Mesothelial cell of epicardium (in vitro differentiated cells): ENCODE measurements around the gene FOXD4L1. TPM values are rescaled to one million over a fixed set of nuclear protein-coding genes. Genes with fewer than 3 reads are reported as not detected.
"Not testable (repeated sequence)": the region's sequence is repeated elsewhere in the genome, so short reads cannot be mapped to it uniquely, and the experiment has no call there.

Experiments
- DNase-seq, 2 experiments: peaks; one replicate each; pipeline ENCODE4 v3.0.0; 2021; ENCODE audit warnings: low spot score in 2 of 2; ENCODE audit not compliant: unreplicated experiment in 2 of 2
- H3K27ac Mint-ChIP-seq: 2 replicates; pipeline ENCODE4 v1.8.0; 2021; ENCODE audit warnings: mixed read lengths
- H3K27me3 Mint-ChIP-seq: 2 replicates; pipeline ENCODE4 v1.8.0; 2021; ENCODE audit warnings: low read depth, mixed read lengths
- H3K36me3 Mint-ChIP-seq: 2 replicates; pipeline ENCODE4 v1.8.0; 2021; ENCODE audit warnings: mixed read lengths
- H3K4me1 Mint-ChIP-seq: 2 replicates; pipeline ENCODE4 v1.8.0; 2021; ENCODE audit warnings: mixed read lengths
- H3K4me3 Mint-ChIP-seq: 2 replicates; pipeline ENCODE4 v1.8.0; 2021; ENCODE audit warnings: mild to moderate bottlenecking, moderate library complexity, mixed read lengths
- H3K9me3 Mint-ChIP-seq: 2 replicates; pipeline ENCODE4 v1.8.0; 2021; ENCODE audit warnings: mixed read lengths
- total RNA-seq: library from RNA; stranded (reverse); gene quantifications from 3 replicates; pipeline ENCODE4 v1.2.1, GENCODE V29; 2021

The FOXD4L1 gene
- total RNA-seq, 1 donor from 2014 or later: 0.16 TPM

DNA sequence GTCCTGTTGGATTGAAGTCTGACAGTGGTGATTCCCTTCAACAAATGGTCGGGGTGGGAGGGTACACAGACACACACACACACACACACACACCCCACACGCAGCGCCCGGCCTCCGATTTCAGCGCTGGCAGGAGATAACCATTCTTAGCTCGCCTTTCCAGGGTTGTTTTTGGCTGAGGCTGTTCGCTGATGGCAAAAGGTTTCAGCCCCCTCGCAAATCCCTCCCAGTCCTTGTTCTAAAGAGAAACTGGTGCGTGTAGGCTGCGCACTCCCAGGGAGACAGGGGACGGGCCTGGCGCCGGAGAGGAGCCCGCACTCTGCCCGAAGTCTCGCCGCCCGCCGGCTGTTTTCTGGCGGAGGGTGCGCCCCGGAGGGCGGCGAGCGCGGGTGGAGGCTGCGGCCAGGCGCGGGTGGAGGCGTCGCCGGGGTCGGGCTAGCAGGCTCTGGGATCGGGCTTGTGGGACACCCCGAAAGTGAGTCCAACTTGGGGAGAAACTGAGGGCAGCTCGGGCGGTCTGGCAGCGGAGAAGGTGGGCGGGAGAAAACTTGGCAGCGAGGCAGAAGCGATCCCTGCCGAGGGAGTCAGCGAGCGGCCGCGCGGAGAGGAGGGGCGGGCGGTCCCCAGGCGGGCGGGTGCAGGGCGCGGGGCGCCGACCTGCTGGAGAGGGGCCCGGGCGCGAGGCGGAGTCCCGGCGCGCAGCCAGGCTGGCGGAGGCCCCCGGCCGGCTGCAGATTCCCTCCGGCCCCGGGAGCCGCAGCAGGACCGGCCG, 42.9 kb downstream of the FOXD4L1 start:
- not testable (repeated sequence) for H3K27ac Mint-ChIP-seq, H3K9me3 Mint-ChIP-seq, H3K36me3 Mint-ChIP-seq, H3K4me1 Mint-ChIP-seq
- Mint-ChIP-seq H3K27me3 (peaks cover 37% of the 10 kb centered on the region), H3K4me3 (peak overlapping the region; percentile 66)
- DNase-seq: peak in 1 of 2 experiments; percentile 63

GRCh38 chr2:113541976-113542485, 43.6 kb downstream of the FOXD4L1 start:
- peak overlapping the region; percentile 62 for H3K4me3 Mint-ChIP-seq
- not testable (repeated sequence) for DNase-seq

GRCh38 chr2:113542529-113542928, 44.1 kb downstream of the FOXD4L1 start:
- H3K27me3 Mint-ChIP-seq: peaks cover 40% of the 10 kb centered on the region
- not testable (repeated sequence) for H3K36me3 Mint-ChIP-seq, H3K9me3 Mint-ChIP-seq

More at GRCh38 chr2:113541976-113542485, 43.6 kb downstream of the FOXD4L1 start:
- H3K36me3 Mint-ChIP-seq, H3K9me3 Mint-ChIP-seq, H3K27ac Mint-ChIP-seq, H3K4me1 Mint-ChIP-seq: not testable (repeated sequence)
- peaks cover 39% of the 10 kb centered on the region for H3K27me3 Mint-ChIP-seq

More at GRCh38 chr2:113542529-113542928, 44.1 kb downstream of the FOXD4L1 start:
- H3K27ac Mint-ChIP-seq, H3K4me1 Mint-ChIP-seq, DNase-seq: not testable (repeated sequence)
- peak overlapping the region; percentile 62 for H3K4me3 Mint-ChIP-seq

Other genes with a start within 250 kb of the FOXD4L1 start
- 0.13 to 0.31 TPM in 2 of 3 replicates, not detected in the other for gene PAX8, start 219.7 kb upstream of the FOXD4L1 start, total RNA-seq
- 44.7 to 46.9 TPM (median 45.7 TPM) in 3 replicates for gene ZNG1B, start 61.0 kb upstream of the FOXD4L1 start, total RNA-seq
- 39.5 to 44.2 TPM (median 41.8 TPM) in 3 replicates for gene RABL2A, start 128.6 kb downstream of the FOXD4L1 start, total RNA-seq